AG08396 (cell line): Measurements from ENCODE around the gene CHRM4.

ENCODE experiments used
- DNase-seq: peaks from one replicate; pipeline ENCODE4 v3.0.0; 2012; ENCODE audit warnings: low spot score, mixed read lengths

CHRM4 gene

GRCh38 chr11:46367244-46367915, 24.2 kb downstream of the CHRM4 start:
- peak; percentile 72 for DNase-seq

GRCh38 chr11:46366661-46367161, 24.9 kb downstream of the CHRM4 start:
- DNase-seq = no peak

GRCh38 chr11:46366260-46366659, 25.3 kb downstream of the CHRM4 start:
- no peak for DNase-seq

GRCh38 chr11:46364791-46365190, 26.8 kb downstream of the CHRM4 start:
- DNase-seq = no peak

- DNase-seq = no peak
Observed at GRCh38 chr11:46364056-46364455, 27.5 kb downstream of the CHRM4 start.

DNA sequence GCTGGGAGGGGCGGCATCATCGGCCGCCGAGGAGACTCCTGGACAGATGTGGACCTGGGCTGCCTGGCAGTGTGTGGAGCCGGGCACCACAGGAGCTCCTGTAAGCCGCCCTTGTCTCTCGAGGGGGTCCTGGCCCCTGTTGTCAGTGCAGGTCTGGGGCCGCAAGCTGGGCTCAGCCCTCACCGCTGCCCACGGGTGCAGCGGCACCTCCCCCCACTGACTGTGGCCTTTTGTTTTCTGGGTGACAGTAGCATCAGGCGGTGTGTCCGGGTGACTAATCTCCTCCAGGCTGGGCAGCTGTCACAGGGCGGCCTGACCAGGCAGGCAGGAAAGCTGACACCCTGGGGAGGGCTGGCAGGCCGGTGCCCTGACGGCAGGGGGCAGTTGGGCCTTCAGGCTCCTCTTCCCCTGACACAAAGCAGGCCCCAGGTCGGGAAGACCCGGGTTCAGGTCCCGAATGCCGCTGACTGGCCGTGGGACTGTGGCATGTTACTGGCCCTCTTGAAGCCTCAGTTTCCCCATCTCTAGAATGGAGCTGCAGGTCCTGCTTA, 28.0 kb downstream of the CHRM4 start:
- peak; percentile 65 for DNase-seq

DNA sequence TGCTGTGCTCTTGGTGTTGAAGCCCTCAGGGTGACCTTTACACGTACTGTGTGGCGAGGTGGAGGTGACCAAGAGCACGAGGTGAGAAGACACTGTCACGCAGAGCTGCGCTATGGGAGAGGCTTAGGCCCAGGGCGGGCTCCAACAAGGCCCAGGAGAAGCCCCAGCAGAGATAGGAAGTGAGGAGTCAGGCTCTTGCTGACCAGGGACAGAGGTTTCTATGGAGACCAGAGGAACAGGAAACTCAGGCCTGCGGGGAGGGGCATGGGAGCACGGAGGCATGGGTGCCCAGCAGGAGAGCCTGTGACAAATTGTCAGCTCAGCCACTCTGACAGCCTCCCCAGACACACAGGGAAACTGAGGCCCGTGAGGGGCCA, 28.6 kb downstream of the CHRM4 start:
- DNase-seq = peak; percentile 72

- no peak for DNase-seq
Observed at GRCh38 chr11:46362156-46363030, 29.2 kb downstream of the CHRM4 start.

DNA sequence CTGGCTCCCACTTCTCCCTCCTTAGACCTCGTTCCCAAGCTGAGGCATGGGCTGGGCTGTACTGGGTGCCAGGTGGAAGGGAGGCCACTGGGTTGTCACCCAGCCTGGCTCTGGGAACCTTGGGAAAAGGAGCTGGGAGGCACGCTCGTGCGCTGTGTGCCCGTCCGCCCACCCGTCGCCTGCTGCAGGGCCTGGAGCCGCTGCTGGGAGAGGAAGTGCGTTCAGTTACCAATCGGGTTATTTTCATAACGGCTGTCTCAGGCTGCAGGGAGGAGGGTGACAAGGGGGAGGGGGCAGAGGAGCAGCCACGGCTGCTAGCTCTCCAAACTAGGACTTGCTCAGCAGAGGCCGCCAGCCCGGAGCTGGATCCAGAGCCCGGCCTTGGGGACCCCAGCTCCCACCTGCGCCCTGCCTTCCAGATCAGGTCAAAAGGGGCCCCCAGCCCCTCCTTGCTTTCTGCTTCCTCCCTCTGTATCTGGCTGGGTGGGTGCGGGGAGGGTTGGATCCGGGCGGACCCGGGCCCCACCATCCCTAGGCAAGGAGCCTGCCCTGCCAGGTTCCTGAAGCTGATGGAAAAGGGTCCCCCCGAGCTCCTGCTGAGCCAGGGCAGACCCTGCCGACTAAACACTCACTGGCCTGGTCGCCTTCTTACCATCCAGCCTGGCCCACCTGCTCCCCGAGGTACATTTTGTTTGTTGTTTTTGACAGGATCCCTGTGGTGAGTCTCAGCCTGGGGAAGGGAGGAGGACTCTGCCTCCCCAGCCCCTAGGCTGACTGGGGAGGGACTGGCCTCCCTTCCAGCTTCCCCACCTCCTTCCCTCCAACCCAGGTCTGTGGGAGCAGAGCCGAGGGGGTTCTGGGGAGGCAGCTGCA, 30.1 kb downstream of the CHRM4 start:
- DNase-seq = peak; percentile 82

- no peak for DNase-seq
Observed at GRCh38 chr11:46360878-46361277, 30.7 kb downstream of the CHRM4 start.

DNA sequence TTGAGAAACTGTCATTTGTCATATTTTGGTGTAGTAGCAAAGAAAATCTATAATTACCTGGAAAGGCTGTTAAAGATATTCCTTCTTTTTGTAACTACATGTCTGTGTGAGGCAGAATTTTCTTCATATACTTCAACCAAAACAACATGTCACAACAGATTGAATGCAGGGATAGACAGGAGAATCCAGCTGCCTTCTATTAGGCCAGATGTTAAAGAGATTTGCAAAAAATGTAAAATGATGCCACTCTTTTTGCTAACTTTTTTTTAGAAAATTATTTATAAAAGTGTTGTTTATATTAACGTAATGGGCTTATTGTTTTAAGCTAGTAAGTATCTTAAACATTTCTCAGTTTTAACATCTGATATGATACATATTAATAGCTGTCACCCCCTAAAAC, 31.6 kb downstream of the CHRM4 start:
- DNase-seq = no peak

DNA sequence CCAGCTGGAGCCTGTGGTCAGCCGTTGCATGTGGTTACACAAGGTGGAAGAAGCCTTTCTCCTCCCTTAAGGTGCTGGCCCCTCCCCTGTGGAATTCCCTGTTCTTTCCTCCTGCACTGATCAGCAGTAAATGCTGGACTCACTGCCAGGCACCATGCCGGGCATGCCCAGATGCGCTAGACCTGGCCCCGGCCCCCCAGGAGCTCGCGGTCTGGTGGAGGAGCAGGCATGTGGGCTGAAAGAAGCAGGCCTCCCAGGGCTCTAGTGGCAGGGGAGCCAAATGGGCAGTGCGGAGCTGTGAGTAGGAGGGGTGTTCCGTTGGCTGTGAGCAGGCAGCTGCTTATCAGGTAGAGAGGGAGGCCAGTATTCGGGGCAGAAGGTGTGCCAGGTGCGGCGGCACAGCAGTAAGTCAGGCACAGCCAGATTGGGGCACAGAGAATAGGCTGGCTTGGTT, 34.1 kb downstream of the CHRM4 start:
- DNase-seq = no peak

GRCh38 chr11:46356924-46357482, 34.6 kb downstream of the CHRM4 start:
- DNase-seq = no peak

GRCh38 chr11:46353698-46354097, 37.9 kb downstream of the CHRM4 start:
- DNase-seq = no peak

GRCh38 chr11:46352063-46352841, 39.3 kb downstream of the CHRM4 start:
- peak; percentile 67 for DNase-seq

GRCh38 chr11:46351606-46352005, 40.0 kb downstream of the CHRM4 start:
- DNase-seq = no peak

DNA sequence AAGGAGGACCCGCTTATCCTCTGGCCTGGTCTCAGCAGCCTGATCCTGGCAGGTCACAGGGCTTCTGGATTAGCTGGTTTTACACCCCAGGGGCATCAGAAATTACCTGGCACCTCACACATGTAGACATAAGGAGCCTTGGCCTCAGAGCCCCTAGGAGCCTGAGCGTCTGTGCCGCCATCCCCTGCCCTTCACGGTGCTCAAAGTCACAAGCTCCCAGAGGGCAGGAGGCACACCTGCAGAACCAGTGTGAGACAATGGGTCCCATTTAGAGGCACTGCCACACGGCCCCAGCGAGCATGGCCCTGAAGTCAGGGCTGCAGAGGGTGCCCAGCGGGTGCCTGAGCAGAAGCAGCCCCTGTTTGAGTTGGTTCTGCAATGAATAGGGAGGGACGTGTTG, 40.4 kb downstream of the CHRM4 start:
- no peak for DNase-seq

- no peak for DNase-seq
Observed at GRCh38 chr11:46350695-46351094, 40.9 kb downstream of the CHRM4 start.

GRCh38 chr11:46348566-46349401, 42.8 kb downstream of the CHRM4 start:
- DNase-seq = no peak
